ENCODE results near the gene PTPRD.

The PTPRD gene

GRCh38 chr9:9778293-9778692 lies 834.5 kb downstream of the PTPRD start:
- no peak for DNase-seq (ENCODE audit: low read depth in 4 of 4, low spot score in 1 of 4)

GRCh38 chr9:9774471-9774870 lies 838.3 kb downstream of the PTPRD start:
- DNase-seq (ENCODE audit: low read depth in 4 of 4, low spot score in 1 of 4): no peak

GRCh38 chr9:9771314-9771713 lies 841.5 kb downstream of the PTPRD start:
- no peak for DNase-seq (ENCODE audit: low read depth in 4 of 4, low spot score in 1 of 4)

GRCh38 chr9:9764821-9765220 lies 848.0 kb downstream of the PTPRD start:
- no peak for DNase-seq (ENCODE audit: low read depth in 4 of 4, low spot score in 1 of 4)

GRCh38 chr9:9754186-9754585 lies 858.6 kb downstream of the PTPRD start:
- DNase-seq (ENCODE audit: low read depth in 4 of 4, low spot score in 1 of 4): no peak

GRCh38 chr9:9753266-9753665 lies 859.5 kb downstream of the PTPRD start:
- DNase-seq (ENCODE audit: low read depth in 4 of 4, low spot score in 1 of 4): no peak

- DNase-seq (ENCODE audit: low read depth in 4 of 4, low spot score in 1 of 4): no peak
These were observed 860.1 kb downstream of the PTPRD start for GRCh38 chr9:9752722-9753121.

- no peak for DNase-seq (ENCODE audit: low read depth in 4 of 4, low spot score in 1 of 4)
These were observed 860.8 kb downstream of the PTPRD start for GRCh38 chr9:9751996-9752395.

- no peak for DNase-seq (ENCODE audit: low read depth in 4 of 4, low spot score in 1 of 4)
These were observed 862.1 kb downstream of the PTPRD start for GRCh38 chr9:9750719-9751118.

- DNase-seq (ENCODE audit: low read depth in 4 of 4, low spot score in 1 of 4): no peak
These were observed 863.2 kb downstream of the PTPRD start for GRCh38 chr9:9749591-9749990.

GRCh38 chr9:9747787-9748186 lies 865.0 kb downstream of the PTPRD start:
- no peak for DNase-seq (ENCODE audit: low read depth in 4 of 4, low spot score in 1 of 4)

- DNase-seq (ENCODE audit: low read depth in 4 of 4, low spot score in 1 of 4): no peak
These were observed 866.0 kb downstream of the PTPRD start for GRCh38 chr9:9746826-9747225.

GRCh38 chr9:9743822-9744221 lies 869.0 kb downstream of the PTPRD start:
- DNase-seq (ENCODE audit: low read depth in 4 of 4, low spot score in 1 of 4): no peak

- DNase-seq (ENCODE audit: low read depth in 4 of 4, low spot score in 1 of 4): no peak
These were observed 882.6 kb downstream of the PTPRD start for GRCh38 chr9:9730174-9730573.

- DNase-seq (ENCODE audit: low read depth in 4 of 4, low spot score in 1 of 4): no peak
These were observed 883.7 kb downstream of the PTPRD start for GRCh38 chr9:9729082-9729481.

GRCh38 chr9:9719373-9720112 lies 893.3 kb downstream of the PTPRD start:
- DNase-seq (ENCODE audit: low read depth in 4 of 4, low spot score in 1 of 4): no peak

GRCh38 chr9:9718691-9719090 lies 894.1 kb downstream of the PTPRD start:
- no peak for DNase-seq (ENCODE audit: low read depth in 4 of 4, low spot score in 1 of 4)

- DNase-seq (ENCODE audit: low read depth in 4 of 4, low spot score in 1 of 4): no peak
These were observed 933.4 kb downstream of the PTPRD start for GRCh38 chr9:9679433-9679832.

- DNase-seq (ENCODE audit: low read depth in 4 of 4, low spot score in 1 of 4): no peak
These were observed 938.3 kb downstream of the PTPRD start for GRCh38 chr9:9674461-9674860.

- no peak for DNase-seq (ENCODE audit: low read depth in 4 of 4, low spot score in 1 of 4)
These were observed 942.3 kb downstream of the PTPRD start for GRCh38 chr9:9670454-9670853.

- no peak for DNase-seq (ENCODE audit: low read depth in 4 of 4, low spot score in 1 of 4)
These were observed 967.8 kb downstream of the PTPRD start for GRCh38 chr9:9645006-9645405.

GRCh38 chr9:9631284-9631683 lies 981.5 kb downstream of the PTPRD start:
- DNase-seq (ENCODE audit: low read depth in 4 of 4, low spot score in 1 of 4): no peak

GRCh38 chr9:9625248-9625647 lies 987.6 kb downstream of the PTPRD start:
- no peak for DNase-seq (ENCODE audit: low read depth in 4 of 4, low spot score in 1 of 4)

All from stimulated activated CD4-positive, alpha-beta T cell treated with anti-CD3 and anti-CD28 coated beads, Interleukin-1b, Interleukin-23, amount 100 ng/mL, for 24 hours (primary cell).